ENCODE measurements around the gene PRKCB.

Gene PRKCB

GRCh38 chr16:23940111-23940510 is 104.3 kb downstream of the PRKCB start:
- Histone ChIP-seq H3K9ac (ENCODE audit: low read depth, low read length) (no peak overlapping the region), H3K9me3 (ENCODE audit: control insufficient read depth, insufficient read depth, low read length) (no peaks in the 10 kb centered on the region), H3K4me1 (ENCODE audit: insufficient read depth, low read length) (no peaks in the 10 kb centered on the region), H3K36me3 (ENCODE audit: insufficient read depth, low read length) (no peaks in the 10 kb centered on the region)

GRCh38 chr16:23941025-23941424 is 105.2 kb downstream of the PRKCB start:
- Histone ChIP-seq H3K4me1 (ENCODE audit: insufficient read depth, low read length) (no peaks in the 10 kb centered on the region), H3K9me3 (ENCODE audit: control insufficient read depth, insufficient read depth, low read length) (no peaks in the 10 kb centered on the region), H3K9ac (ENCODE audit: low read depth, low read length) (no peak overlapping the region), H3K36me3 (ENCODE audit: insufficient read depth, low read length) (no peaks in the 10 kb centered on the region)

- H3K9me3 ChIP-seq (ENCODE audit: control insufficient read depth, insufficient read depth, low read length) = no peaks in the 10 kb centered on the region
- H3K4me1 ChIP-seq (ENCODE audit: insufficient read depth, low read length) = peaks cover 1% of the 10 kb centered on the region; the same call in 1 of the 2 replicates
- no peak overlapping the region for H3K9ac ChIP-seq (ENCODE audit: low read depth, low read length)
- no peaks in the 10 kb centered on the region for H3K36me3 ChIP-seq (ENCODE audit: insufficient read depth, low read length)
Measured at GRCh38 chr16:23941963-23942564, 106.3 kb downstream of the PRKCB start.

- H3K9me3 ChIP-seq (ENCODE audit: control insufficient read depth, insufficient read depth, low read length) = no peaks in the 10 kb centered on the region
- H3K4me1 ChIP-seq (ENCODE audit: insufficient read depth, low read length) = peaks cover 6% of the 10 kb centered on the region; the same call in 1 of the 2 replicates
- no peaks in the 10 kb centered on the region for H3K36me3 ChIP-seq (ENCODE audit: insufficient read depth, low read length)
Measured at GRCh38 chr16:23943604-23944003, 107.8 kb downstream of the PRKCB start.

GRCh38 chr16:23944381-23944780 is 108.6 kb downstream of the PRKCB start:
- H3K4me1 ChIP-seq (ENCODE audit: insufficient read depth, low read length) = peaks cover 6% of the 10 kb centered on the region; the same call in 1 of the 2 replicates
- H3K9me3 ChIP-seq (ENCODE audit: control insufficient read depth, insufficient read depth, low read length) = no peaks in the 10 kb centered on the region
- no peaks in the 10 kb centered on the region for H3K36me3 ChIP-seq (ENCODE audit: insufficient read depth, low read length)
- no peak overlapping the region for H3K9ac ChIP-seq (ENCODE audit: low read depth, low read length)

More at GRCh38 chr16:23943604-23944003, 107.8 kb downstream of the PRKCB start:
- no peak overlapping the region for H3K9ac ChIP-seq (ENCODE audit: low read depth, low read length)

GRCh38 chr16:23945243-23945642 is 109.5 kb downstream of the PRKCB start:
- Histone ChIP-seq H3K9ac (ENCODE audit: low read depth, low read length) (no peak overlapping the region), H3K36me3 (ENCODE audit: insufficient read depth, low read length) (no peaks in the 10 kb centered on the region), H3K9me3 (ENCODE audit: control insufficient read depth, insufficient read depth, low read length) (no peaks in the 10 kb centered on the region), H3K4me1 (ENCODE audit: insufficient read depth, low read length) (peaks cover 6% of the 10 kb centered on the region; the same call in 1 of the 2 replicates)

- no peaks in the 10 kb centered on the region for H3K9me3 ChIP-seq (ENCODE audit: control insufficient read depth, insufficient read depth, low read length)
- H3K9ac ChIP-seq (ENCODE audit: low read depth, low read length) = no peak overlapping the region
- peaks cover 14% of the 10 kb centered on the region for H3K4me1 ChIP-seq (ENCODE audit: insufficient read depth, low read length)
- H3K36me3 ChIP-seq (ENCODE audit: insufficient read depth, low read length) = no peaks in the 10 kb centered on the region
Measured at GRCh38 chr16:23947838-23948237, 112.1 kb downstream of the PRKCB start.

- H3K9ac ChIP-seq (ENCODE audit: low read depth, low read length) = no peak overlapping the region
- H3K4me1 ChIP-seq (ENCODE audit: insufficient read depth, low read length) = peaks cover 16% of the 10 kb centered on the region
- no peaks in the 10 kb centered on the region for H3K36me3 ChIP-seq (ENCODE audit: insufficient read depth, low read length)
Measured at GRCh38 chr16:23948949-23949411, 113.2 kb downstream of the PRKCB start.

DNA sequence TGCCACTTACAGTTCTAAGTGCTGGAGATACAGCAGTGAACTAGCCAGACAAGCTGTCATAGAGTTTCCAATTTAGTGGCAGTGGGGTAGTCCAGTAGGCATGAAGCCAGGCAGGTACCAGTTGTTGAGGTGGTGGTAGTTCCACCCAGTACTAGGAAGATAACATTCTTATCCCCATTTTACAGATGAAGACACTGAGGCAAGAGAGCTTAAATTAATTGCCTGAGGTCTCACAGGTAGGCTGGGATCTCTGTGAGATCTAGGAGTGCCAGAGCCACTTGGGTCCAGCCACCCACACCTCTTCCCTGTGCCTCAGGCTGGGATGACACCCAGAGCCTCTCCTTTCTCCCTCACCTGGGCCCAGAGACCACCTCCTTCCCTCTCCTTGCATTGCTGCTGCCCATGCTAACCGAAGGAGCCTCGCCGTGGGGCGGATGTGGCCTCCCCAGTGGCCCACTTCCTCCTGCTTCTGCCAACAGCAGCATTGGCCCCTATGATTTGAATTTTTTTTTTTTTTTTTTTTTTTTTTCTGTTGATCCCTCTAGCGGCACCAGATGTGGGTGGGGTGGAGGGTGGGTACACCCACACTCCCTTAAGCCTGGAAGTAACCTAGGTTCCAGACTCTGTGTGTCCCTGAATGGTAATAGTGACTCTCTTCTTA is 114.0 kb downstream of the PRKCB start:
- Histone ChIP-seq H3K4me1 (ENCODE audit: insufficient read depth, low read length) (peaks cover 16% of the 10 kb centered on the region), H3K9me3 (ENCODE audit: control insufficient read depth, insufficient read depth, low read length) (no peaks in the 10 kb centered on the region), H3K36me3 (ENCODE audit: insufficient read depth, low read length) (no peaks in the 10 kb centered on the region), H3K9ac (ENCODE audit: low read depth, low read length) (no peak overlapping the region)

More at GRCh38 chr16:23948949-23949411, 113.2 kb downstream of the PRKCB start:
- H3K9me3 ChIP-seq (ENCODE audit: control insufficient read depth, insufficient read depth, low read length) = no peaks in the 10 kb centered on the region

- Histone ChIP-seq H3K4me1 (ENCODE audit: insufficient read depth, low read length) (peaks cover 16% of the 10 kb centered on the region), H3K9me3 (ENCODE audit: control insufficient read depth, insufficient read depth, low read length) (no peaks in the 10 kb centered on the region), H3K36me3 (ENCODE audit: insufficient read depth, low read length) (no peaks in the 10 kb centered on the region), H3K9ac (ENCODE audit: low read depth, low read length) (no peak overlapping the region)
Measured at GRCh38 chr16:23950291-23950894, 114.6 kb downstream of the PRKCB start.

DNA sequence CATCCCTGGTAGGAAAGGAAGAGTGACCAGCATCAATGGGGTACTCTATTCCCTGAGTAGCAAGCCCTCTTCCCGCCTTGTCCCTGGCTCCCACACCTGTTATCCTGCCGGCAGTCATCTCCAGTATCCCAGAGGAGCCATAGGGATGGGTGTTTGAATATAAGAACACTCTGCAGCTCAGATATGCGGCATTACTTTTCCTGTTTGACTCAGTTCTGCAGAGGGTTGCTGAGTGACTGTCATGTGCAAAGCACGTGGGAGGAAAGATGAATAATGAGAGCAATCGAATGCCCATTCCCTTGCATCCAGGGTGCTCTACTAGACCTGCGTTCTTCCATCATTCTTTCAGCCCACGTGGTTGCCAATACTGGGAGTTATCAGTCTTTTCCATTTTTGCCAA is 115.1 kb downstream of the PRKCB start:
- Histone ChIP-seq H3K9ac (ENCODE audit: low read depth, low read length) (no peak overlapping the region), H3K9me3 (ENCODE audit: control insufficient read depth, insufficient read depth, low read length) (no peaks in the 10 kb centered on the region), H3K4me1 (ENCODE audit: insufficient read depth, low read length) (peaks cover 16% of the 10 kb centered on the region), H3K36me3 (ENCODE audit: insufficient read depth, low read length) (no peaks in the 10 kb centered on the region)

DNA sequence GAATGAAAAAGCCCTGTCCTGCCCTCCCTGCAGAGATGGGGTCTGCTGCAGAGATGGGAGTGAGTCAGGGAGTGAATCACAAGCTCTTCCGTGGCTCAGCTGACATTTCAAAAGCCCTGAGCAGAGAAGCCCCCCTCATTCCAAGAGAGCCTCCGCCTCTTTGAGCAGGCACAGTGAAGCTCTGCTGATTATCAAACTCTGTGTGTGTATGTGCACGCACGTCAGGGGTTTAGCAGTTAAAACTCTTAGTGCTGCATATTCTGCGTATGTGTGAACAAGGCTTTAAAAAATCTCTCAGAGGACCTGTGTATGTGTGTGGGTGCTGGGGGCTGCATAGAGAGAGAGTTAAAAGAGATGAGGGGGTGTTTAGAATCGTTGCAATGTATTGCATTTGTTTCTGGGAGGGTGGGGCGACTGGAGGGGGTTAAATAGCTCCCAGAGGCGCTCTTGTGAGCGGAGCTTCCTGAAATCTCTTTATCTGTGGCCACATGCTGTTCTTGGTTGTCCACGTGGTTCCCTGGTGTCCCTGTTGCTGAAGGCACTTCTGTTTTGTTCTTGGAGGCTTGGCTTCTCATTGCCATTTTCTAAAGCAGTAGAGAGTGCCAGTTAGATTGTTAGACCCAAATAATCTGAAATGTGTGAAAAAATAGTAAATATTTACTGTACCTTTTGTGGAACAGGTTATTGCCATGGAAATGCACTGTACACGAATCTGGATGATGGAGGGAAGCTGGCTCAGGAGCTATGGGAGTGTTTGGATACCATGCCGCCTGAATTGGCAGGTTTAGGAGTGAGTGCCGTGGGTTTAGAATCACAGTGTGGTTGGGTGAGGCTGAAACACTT is 116.6 kb downstream of the PRKCB start:
- H3K36me3 ChIP-seq (ENCODE audit: insufficient read depth, low read length) = no peaks in the 10 kb centered on the region
- 0 out of 2 replicates have a peak overlapping the region, but pooled peaks have one; percentile 2 for H3K9ac ChIP-seq (ENCODE audit: low read depth, low read length)
- peaks cover 12% of the 10 kb centered on the region for H3K4me1 ChIP-seq (ENCODE audit: insufficient read depth, low read length)
- no peaks in the 10 kb centered on the region for H3K9me3 ChIP-seq (ENCODE audit: control insufficient read depth, insufficient read depth, low read length)

- H3K36me3 ChIP-seq (ENCODE audit: insufficient read depth, low read length) = no peaks in the 10 kb centered on the region
- no peak overlapping the region for H3K9ac ChIP-seq (ENCODE audit: low read depth, low read length)
- H3K4me1 ChIP-seq (ENCODE audit: insufficient read depth, low read length) = peaks cover 10% of the 10 kb centered on the region
- no peaks in the 10 kb centered on the region for H3K9me3 ChIP-seq (ENCODE audit: control insufficient read depth, insufficient read depth, low read length)
Measured at GRCh38 chr16:23952971-23953300, 117.2 kb downstream of the PRKCB start.

- Histone ChIP-seq H3K9ac (ENCODE audit: low read depth, low read length) (no peak overlapping the region), H3K36me3 (ENCODE audit: insufficient read depth, low read length) (no peaks in the 10 kb centered on the region), H3K4me1 (ENCODE audit: insufficient read depth, low read length) (peaks cover 10% of the 10 kb centered on the region), H3K9me3 (ENCODE audit: control insufficient read depth, insufficient read depth, low read length) (no peaks in the 10 kb centered on the region)
Measured at GRCh38 chr16:23953476-23953875, 117.7 kb downstream of the PRKCB start.

Measured in ES-I3 (cell line).